Natural killer cell (primary cell): ENCODE data around the gene GRB10. TPM values are rescaled to one million over a fixed set of nuclear protein-coding genes. Genes with fewer than 3 reads are reported as not detected.

Source experiments
- ATAC-seq, 3 donors: fragments of 150-1000 bp in 2 of 3; fragments of 200-7000 bp in 1 of 3; cut with Tn5 transposase; 1 replicate in 1 of 3; 2 replicates in 2 of 3; pipeline ENCODE4 v1.10.0; 2021; ENCODE audit warnings: mild to moderate bottlenecking in 2 of 3, moderate library complexity in 2 of 3
- DNase-seq, 2 donors: peaks; one replicate each; pipeline versions ENCODE4 v3.0.0 to v3.0.0-alpha.2; 2013 to 2021; ENCODE audit warnings: mixed read lengths in 1 of 2
- H3K27ac ChIP-seq: one replicate; pipeline ENCODE4 v1.5.1; 2013; ENCODE audit warnings: mild to moderate bottlenecking, low read length
- H3K27me3 ChIP-seq: one replicate; pipeline ENCODE4 v1.6.1; 2013; ENCODE audit warnings: low read length; ENCODE audit not compliant: control insufficient read depth, insufficient read depth
- H3K36me3 ChIP-seq: one replicate; pipeline ENCODE4 v1.6.1; 2013; ENCODE audit warnings: low read length; ENCODE audit not compliant: control insufficient read depth, insufficient read depth
- H3K4me1 ChIP-seq: one replicate; pipeline ENCODE4 v1.6.1; 2013; ENCODE audit warnings: low read length; ENCODE audit not compliant: control insufficient read depth, insufficient read depth
- H3K4me3 ChIP-seq: one replicate; pipeline ENCODE4 v1.5.1; 2013; ENCODE audit warnings: low read length
- H3K9me3 ChIP-seq: one replicate; pipeline ENCODE4 v1.6.1; 2013; ENCODE audit warnings: low read length; ENCODE audit not compliant: control insufficient read depth, insufficient read depth
- H3K27ac Mint-ChIP-seq, 2 donors: one replicate each; pipeline ENCODE4 v1.8.0; 2022; ENCODE audit warnings: mild to moderate bottlenecking in 2 of 2, mixed read lengths in 2 of 2, moderate library complexity in 1 of 2
- H3K27me3 Mint-ChIP-seq, 2 donors: one replicate each; pipeline ENCODE4 v1.8.0; 2022; ENCODE audit warnings: low read depth in 2 of 2, mixed read lengths in 2 of 2
- H3K36me3 Mint-ChIP-seq: one replicate; pipeline ENCODE4 v1.8.0; 2022; ENCODE audit warnings: mixed read lengths
- H3K4me1 Mint-ChIP-seq, 2 donors: one replicate each; pipeline ENCODE4 v1.8.0; 2022; ENCODE audit warnings: mixed read lengths in 2 of 2
- H3K4me3 Mint-ChIP-seq: one replicate; pipeline ENCODE4 v1.8.0; 2022; ENCODE audit warnings: mild to moderate bottlenecking, moderate library complexity, mixed read lengths
- H3K9me3 Mint-ChIP-seq, 2 donors: one replicate each; pipeline ENCODE4 v1.8.0; 2022; ENCODE audit warnings: mixed read lengths in 2 of 2
- WGBS: methylation state at CpG from one replicate; pipeline ENCODE4 v1.1.7; 2013; ENCODE audit warnings: missing lambda C conversion rate; ENCODE audit not compliant: insufficient coverage; 5-methylcytosine and 5-hydroxymethylcytosine counted together
- intact Hi-C: fragments of 100-400 bp; cut with micrococcal nuclease; formaldehyde crosslinking; loops from one replicate; pipeline ENCODE4 v1.14.2; 2022
- total RNA-seq, 4 donors: library from RNA; stranded (reverse); fragments of 120-200 nt in 1 of 4; gene quantifications; one replicate each; pipeline versions ENCODE4 v1.2.3 to v1.2.4, GENCODE V29; 2013 to 2022
- TF ChIP-seq, protein P1 (sequence below): fragments of 200-600 bp; IDR thresholded peaks from one replicate; pipeline ENCODE4 v1.8.0; 2022; ENCODE audit warnings: antibody characterized with exemption

The GRB10 gene
- total RNA-seq, 3 donors from 2014 or later (not counting 1 experiment from before 2014, with no cell fraction given): 0.16 to 24.4 (median 1.4) TPM

DNA sequence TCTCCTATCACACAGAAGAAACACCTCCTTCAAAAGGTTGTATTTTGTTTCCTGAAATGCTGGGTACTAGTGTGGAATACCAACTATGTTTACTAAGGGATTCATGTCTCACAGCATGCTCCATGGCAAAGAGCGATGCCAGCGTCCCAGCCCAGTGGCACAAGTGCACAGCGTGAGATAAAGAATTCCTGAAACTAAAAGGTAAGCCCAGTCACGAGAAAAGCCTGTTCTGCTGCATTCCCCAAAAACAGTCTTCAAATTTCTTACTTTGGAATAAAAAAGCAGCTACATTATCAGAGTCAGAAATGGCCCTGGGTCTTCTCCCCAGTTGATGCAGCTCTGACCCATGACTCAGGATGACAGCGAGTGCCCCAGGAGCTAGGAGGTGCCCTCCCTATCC is 164.4 kb downstream of the GRB10 start:
- Histone ChIP-seq H3K9me3 (no peaks in the 10 kb centered on the region), H3K36me3 (no peaks in the 10 kb centered on the region), H3K4me1 (peaks cover 7% of the 10 kb centered on the region), H3K27ac (no peak overlapping the region), H3K4me3 (no peak overlapping the region), H3K27me3 (no peaks in the 10 kb centered on the region)
- intact Hi-C loops: no loop called here
- WGBS: 89% methylated on average over 5 of the region's 5 CpGs
- no peak overlapping the region for H3K27ac Mint-ChIP-seq
- peaks cover 8 to 12% of the 10 kb centered on the region in 2 donors for H3K27me3 Mint-ChIP-seq
- TF ChIP-seq, protein P1, sequence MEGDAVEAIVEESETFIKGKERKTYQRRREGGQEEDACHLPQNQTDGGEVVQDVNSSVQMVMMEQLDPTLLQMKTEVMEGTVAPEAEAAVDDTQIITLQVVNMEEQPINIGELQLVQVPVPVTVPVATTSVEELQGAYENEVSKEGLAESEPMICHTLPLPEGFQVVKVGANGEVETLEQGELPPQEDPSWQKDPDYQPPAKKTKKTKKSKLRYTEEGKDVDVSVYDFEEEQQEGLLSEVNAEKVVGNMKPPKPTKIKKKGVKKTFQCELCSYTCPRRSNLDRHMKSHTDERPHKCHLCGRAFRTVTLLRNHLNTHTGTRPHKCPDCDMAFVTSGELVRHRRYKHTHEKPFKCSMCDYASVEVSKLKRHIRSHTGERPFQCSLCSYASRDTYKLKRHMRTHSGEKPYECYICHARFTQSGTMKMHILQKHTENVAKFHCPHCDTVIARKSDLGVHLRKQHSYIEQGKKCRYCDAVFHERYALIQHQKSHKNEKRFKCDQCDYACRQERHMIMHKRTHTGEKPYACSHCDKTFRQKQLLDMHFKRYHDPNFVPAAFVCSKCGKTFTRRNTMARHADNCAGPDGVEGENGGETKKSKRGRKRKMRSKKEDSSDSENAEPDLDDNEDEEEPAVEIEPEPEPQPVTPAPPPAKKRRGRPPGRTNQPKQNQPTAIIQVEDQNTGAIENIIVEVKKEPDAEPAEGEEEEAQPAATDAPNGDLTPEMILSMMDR: no peak
- H3K9me3 Mint-ChIP-seq: no peaks in the 10 kb centered on the region
- no peak overlapping the region for H3K4me3 Mint-ChIP-seq
- H3K4me1 Mint-ChIP-seq: peaks cover 13 to 15% of the 10 kb centered on the region in 2 donors
- DNase-seq (no peak), ATAC-seq (no peak)
- no peaks in the 10 kb centered on the region for H3K36me3 Mint-ChIP-seq

DNA sequence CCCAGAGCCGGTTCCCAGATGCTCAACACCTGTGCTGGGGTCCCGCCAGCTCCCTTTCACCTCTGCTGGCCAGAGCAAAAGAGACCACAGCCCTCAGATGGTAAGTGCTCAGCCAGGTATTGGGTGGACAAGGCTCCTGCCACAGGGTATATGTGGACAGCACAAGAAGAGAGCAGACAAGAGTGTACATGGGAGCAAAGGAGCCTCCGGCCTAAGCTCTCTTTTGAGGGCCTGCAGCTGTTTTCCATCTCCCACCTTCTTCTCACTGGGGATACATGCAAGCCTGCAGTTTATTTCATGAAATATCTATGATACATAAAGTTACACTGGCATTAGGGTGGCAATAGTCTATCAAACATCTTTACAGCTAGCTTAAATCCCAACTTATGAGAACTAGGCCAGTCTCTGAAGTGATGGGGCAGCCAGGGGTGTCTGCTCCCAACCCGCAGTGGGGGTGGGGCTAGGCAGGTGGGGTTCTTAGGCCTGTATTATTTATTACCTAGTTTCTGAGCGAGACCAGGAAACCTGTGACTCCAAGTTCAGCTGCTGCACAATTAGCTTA is 167.1 kb downstream of the GRB10 start:
- Histone ChIP-seq H3K9me3 (no peaks in the 10 kb centered on the region), H3K4me1 (peaks cover 18% of the 10 kb centered on the region), H3K27me3 (no peaks in the 10 kb centered on the region), H3K36me3 (no peaks in the 10 kb centered on the region), H3K27ac (no peak overlapping the region), H3K4me3 (no peak overlapping the region)
- H3K36me3 Mint-ChIP-seq: no peaks in the 10 kb centered on the region
- TF ChIP-seq, protein P1: no peak
- 96% methylated on average over 5 of the region's 5 CpGs for WGBS
- no peak overlapping the region for H3K4me3 Mint-ChIP-seq
- no peaks in the 10 kb centered on the region for H3K9me3 Mint-ChIP-seq
- DNase-seq: no peak
- intact Hi-C loops: loop anchor here (2.0 kb wide), 2 partner anchors 63 to 547 kb away; no protein-coding TSS in a partner anchor
- no peak overlapping the region for H3K27ac Mint-ChIP-seq
- H3K27me3 Mint-ChIP-seq: peaks cover 5 to 10% of the 10 kb centered on the region in 2 donors
- no peak for ATAC-seq
- peaks cover 34 to 39% of the 10 kb centered on the region in 2 donors for H3K4me1 Mint-ChIP-seq

DNA sequence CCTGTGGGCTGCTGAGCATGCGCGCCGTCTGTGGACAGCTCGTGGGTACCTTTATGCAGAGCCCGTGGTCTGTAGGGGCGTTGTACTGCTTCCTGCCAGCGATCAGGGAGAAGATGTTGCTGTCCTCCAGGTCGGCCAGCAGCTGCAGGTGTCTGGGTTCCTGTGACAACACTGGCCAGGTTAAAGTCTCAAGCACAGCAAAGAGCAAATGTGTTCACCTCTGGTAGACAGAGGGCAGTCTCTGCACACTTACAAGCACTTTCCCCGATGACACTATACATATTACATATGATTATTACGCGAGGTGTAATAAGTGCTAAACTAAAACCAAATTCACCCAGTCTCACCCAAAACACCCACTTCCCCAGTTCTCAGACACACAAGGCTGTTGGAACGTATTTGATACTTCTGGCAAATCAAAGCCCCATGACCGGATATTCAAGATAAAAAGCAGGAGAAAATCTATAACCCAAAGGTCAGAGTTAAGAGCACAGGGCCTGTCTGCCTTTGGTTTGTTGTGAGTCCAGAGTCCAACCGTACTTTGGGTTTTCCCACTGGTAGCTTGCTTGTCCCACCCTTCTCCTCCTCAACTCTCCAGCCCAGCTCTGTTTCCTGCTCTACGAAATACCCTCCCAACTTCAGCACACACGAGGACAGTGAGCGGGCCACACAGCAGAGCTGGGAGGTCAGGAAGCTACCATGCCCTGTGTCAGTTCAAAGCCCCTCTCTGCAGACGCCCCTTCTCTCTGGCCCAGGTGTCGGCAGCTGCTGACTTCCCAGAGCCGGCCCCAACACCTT is 167.8 kb downstream of the GRB10 start:
- Mint-ChIP-seq H3K9me3 (no peaks in the 10 kb centered on the region), H3K4me3 (no peak overlapping the region), H3K4me1 (peaks cover 41 to 46% of the 10 kb centered on the region in 2 donors), H3K27ac (peak overlapping the region in 1 of 2 donors; percentile 70), H3K36me3 (no peaks in the 10 kb centered on the region), H3K27me3 (peaks cover 3 to 5% of the 10 kb centered on the region in 2 donors)
- DNase-seq (peak in 1 of 2 donors; percentile 47), ATAC-seq (peak in 2 of 3 donors; percentile 41 to 50)
- Histone ChIP-seq H3K4me1 (peaks cover 24% of the 10 kb centered on the region), H3K4me3 (no peak overlapping the region), H3K9me3 (no peaks in the 10 kb centered on the region), H3K36me3 (no peaks in the 10 kb centered on the region), H3K27ac (no peak overlapping the region), H3K27me3 (no peaks in the 10 kb centered on the region)
- TF ChIP-seq, protein P1: peak; percentile 20
- intact Hi-C loops: loop anchor here (2.0 kb wide), 2 partner anchors 64 to 548 kb away; no protein-coding TSS in a partner anchor
- WGBS: 66% methylated on average over 20 of the region's 20 CpGs
